Mammary epithelial cell (primary cell): ENCODE data around the gene MAPKAPK3.

ENCODE experiments used
- EZH2 ChIP-seq: IDR thresholded peaks from 2 replicates; pipeline ENCODE4 v1.6.1; 2012; ENCODE audit warnings: low read length, inconsistent platforms, borderline replicate concordance
- TF ChIP-seq, protein P1 (sequence below), 2 donors: IDR thresholded peaks in 1 of 2; conservative IDR thresholded peaks in 1 of 2; 2 replicates each; pipeline ENCODE4 v1.5.1; 2011 to 2012; ENCODE audit warnings: inconsistent platforms in 2 of 2, low read length in 2 of 2, mild to moderate bottlenecking in 2 of 2, control low read depth in 1 of 2, low read depth in 1 of 2; ENCODE audit not compliant: insufficient read depth in 1 of 2; ENCODE audit errors: extremely low read depth in 1 of 2

DNA sequence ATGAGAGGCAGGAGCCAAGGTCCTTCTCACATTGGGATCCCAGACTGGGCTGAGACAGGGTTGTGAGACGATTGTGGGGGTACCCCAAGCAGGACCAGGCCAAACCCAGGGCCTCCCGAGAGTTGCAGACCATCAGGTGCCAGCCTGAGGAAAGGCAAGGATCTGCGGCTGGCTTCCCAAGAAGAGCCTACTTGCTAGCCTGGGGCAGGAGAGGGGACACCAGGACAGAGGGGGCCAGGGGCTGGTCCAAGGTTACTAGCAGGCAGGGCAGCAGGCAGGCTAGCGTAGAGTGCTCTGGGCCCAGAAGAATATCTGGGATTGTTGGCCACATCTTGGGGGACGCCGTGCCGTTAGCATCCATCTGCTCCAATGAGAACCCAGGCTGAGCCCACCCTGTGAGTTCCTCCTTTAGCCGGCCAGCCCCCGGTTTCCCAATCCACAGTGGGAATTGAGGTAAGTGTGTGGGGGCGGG is 5.9 kb upstream of the MAPKAPK3 start:
- TF ChIP-seq, protein P1, sequence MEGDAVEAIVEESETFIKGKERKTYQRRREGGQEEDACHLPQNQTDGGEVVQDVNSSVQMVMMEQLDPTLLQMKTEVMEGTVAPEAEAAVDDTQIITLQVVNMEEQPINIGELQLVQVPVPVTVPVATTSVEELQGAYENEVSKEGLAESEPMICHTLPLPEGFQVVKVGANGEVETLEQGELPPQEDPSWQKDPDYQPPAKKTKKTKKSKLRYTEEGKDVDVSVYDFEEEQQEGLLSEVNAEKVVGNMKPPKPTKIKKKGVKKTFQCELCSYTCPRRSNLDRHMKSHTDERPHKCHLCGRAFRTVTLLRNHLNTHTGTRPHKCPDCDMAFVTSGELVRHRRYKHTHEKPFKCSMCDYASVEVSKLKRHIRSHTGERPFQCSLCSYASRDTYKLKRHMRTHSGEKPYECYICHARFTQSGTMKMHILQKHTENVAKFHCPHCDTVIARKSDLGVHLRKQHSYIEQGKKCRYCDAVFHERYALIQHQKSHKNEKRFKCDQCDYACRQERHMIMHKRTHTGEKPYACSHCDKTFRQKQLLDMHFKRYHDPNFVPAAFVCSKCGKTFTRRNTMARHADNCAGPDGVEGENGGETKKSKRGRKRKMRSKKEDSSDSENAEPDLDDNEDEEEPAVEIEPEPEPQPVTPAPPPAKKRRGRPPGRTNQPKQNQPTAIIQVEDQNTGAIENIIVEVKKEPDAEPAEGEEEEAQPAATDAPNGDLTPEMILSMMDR (conservative IDR thresholded peaks at IDR 0.05 in 1 of 2, IDR thresholded peaks at IDR 0.05 in 1 of 2; ENCODE audit: extremely low read depth in 1 of 2, insufficient read depth in 1 of 2, low read depth in 1 of 2, low read length in 2 of 2), result no peak
- TF ChIP-seq EZH2, result no peak
